NB4 (cell line): ENCODE data around the gene SAMD14.

ENCODE experiments used
- CTCF ChIP-seq: IDR thresholded peaks from one replicate; pipeline ENCODE4 v1.5.1; 2012; ENCODE audit warnings: low read depth, low read length
- MAX ChIP-seq: IDR thresholded peaks from 2 replicates; pipeline ENCODE4 v1.6.1; 2011; ENCODE audit warnings: low read depth, low read length
- POLR2A ChIP-seq: IDR thresholded peaks from 2 replicates; pipeline ENCODE4 v1.6.1; 2011; ENCODE audit warnings: mild to moderate bottlenecking; ENCODE audit not compliant: insufficient read length; ENCODE audit errors: extremely low read depth

- TF ChIP-seq MAX: no peak
- TF ChIP-seq CTCF: no peak
- no peak for TF ChIP-seq POLR2A
Observed at GRCh38 chr17:50109207-50109606, 20.8 kb downstream of the SAMD14 start.
